ENCODE data around the gene DOCK10. TPM values are rescaled to one million over a fixed set of nuclear protein-coding genes. Genes with fewer than 3 reads are reported as not detected.

The DOCK10 gene
- total and polyA plus RNA-seq, 9 of the 15 experiments (the other 6 are each of a cell fraction or from before 2014, with no cell fraction given): 0.01 to 0.87 (median 0.18) TPM

- 0% methylated on average over 1 of the region's 1 CpG for WGBS (ENCODE audit: insufficient coverage, low coverage, missing lambda C conversion rate)
- ChIA-PET CTCF (ENCODE audit: low intra/inter-chr PET ratio) (no interaction called here), POLR2A (no interaction called here)
- no peak overlapping the region for H3K4me3 ChIP-seq
- H3K9me1 ChIP-seq (ENCODE audit: control insufficient read depth, insufficient read depth, low read length): no peaks in the 10 kb centered on the region
- intact Hi-C loops (cut with micrococcal nuclease) (no loop called here), in situ Hi-C loops (cut with MboI) (no loop called here)
- TF ChIP-seq XRCC5 (IDR thresholded peaks at IDR 0.05; ENCODE audit: low read depth, low read length): no peak
- TF ChIP-seq CREB3 (tag; conservative IDR thresholded peaks at IDR 0.05; ENCODE audit: low read depth): no peak
- TF ChIP-seq SUPT5H (IDR thresholded peaks at IDR 0.05): no peak
- TF ChIP-seq, protein P1, sequence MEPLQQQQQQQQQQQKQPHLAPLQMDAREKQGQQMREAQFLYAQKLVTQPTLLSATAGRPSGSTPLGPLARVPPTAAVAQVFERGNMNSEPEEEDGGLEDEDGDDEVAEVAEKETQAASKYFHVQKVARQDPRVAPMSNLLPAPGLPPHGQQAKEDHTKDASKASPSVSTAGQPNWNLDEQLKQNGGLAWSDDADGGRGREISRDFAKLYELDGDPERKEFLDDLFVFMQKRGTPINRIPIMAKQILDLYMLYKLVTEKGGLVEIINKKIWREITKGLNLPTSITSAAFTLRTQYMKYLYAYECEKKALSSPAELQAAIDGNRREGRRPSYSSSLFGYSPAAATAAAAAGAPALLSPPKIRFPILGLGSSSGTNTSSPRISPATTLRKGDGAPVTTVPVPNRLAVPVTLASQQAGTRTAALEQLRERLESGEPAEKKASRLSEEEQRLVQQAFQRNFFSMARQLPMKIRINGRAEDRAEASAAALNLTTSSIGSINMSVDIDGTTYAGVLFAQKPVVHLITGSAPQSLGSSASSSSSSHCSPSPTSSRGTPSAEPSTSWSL (CRISPR knock-in tag; IDR thresholded peaks at IDR 0.05; ENCODE audit: borderline replicate concordance): no peak
- no peak for TF ChIP-seq MTA2 (IDR thresholded peaks at IDR 0.05; ENCODE audit: low read depth)
- no peak for TF ChIP-seq RERE (CRISPR knock-in tag; IDR thresholded peaks at IDR 0.05; ENCODE audit: borderline replicate concordance)
- TF ChIP-seq ZSCAN32 (CRISPR knock-in tag; IDR thresholded peaks at IDR 0.05): no peak
- no peak for TF ChIP-seq NELFE (IDR thresholded peaks at IDR 0.05; ENCODE audit: insufficient read depth, insufficient read length)
- TF ChIP-seq CREBBP (IDR thresholded peaks at IDR 0.05; ENCODE audit: low read depth, low read length): no peak
- no peak for TF ChIP-seq PTTG1 (tag; IDR thresholded peaks at IDR 0.05; ENCODE audit: low read depth)
- TF ChIP-seq PCBP2 (IDR thresholded peaks at IDR 0.05; ENCODE audit: low read depth, low read length, poor library complexity, severe bottlenecking): no peak
- TF ChIP-seq GATA2 (CRISPR knock-in tag; IDR thresholded peaks at IDR 0.05): no peak
- H3K9me3 ChIP-seq (replicated peaks; ENCODE audit: control insufficient read depth, insufficient read depth, low read depth, low read length): no peaks in the 10 kb centered on the region
- H3K4me1 ChIP-seq (replicated peaks in 1 of 2; ENCODE audit: control insufficient read depth in 2 of 2, insufficient read depth in 2 of 2, low read length in 2 of 2): no peaks in the 10 kb centered on the region
- FAIRE-seq: no peak
- H3K4me2 ChIP-seq (ENCODE audit: insufficient read depth, low read length): no peak overlapping the region
- no peaks in the 10 kb centered on the region for H3K79me2 ChIP-seq (ENCODE audit: control insufficient read depth, insufficient read depth, low read length)
- no peak overlapping the region for H3K27ac ChIP-seq (ENCODE audit: extremely low read depth, low read depth, low read length)
- BruUV-seq (replicated peaks): no TSS peak
- H3K36me3 ChIP-seq (ENCODE audit: control insufficient read depth, insufficient read depth, low read length): no peaks in the 10 kb centered on the region
- no peaks in the 10 kb centered on the region for H4K20me1 ChIP-seq (replicated peaks; ENCODE audit: control insufficient read depth, insufficient read depth, low read length)
- H2AFZ ChIP-seq (ENCODE audit: low read depth, low read length): no peak overlapping the region
- no peak for ATAC-seq
- no peak overlapping the region for H3K9ac ChIP-seq (ENCODE audit: insufficient read depth in 1 of 2, low read depth in 2 of 2, low read length in 2 of 2)
- no peaks in the 10 kb centered on the region for H3K27me3 ChIP-seq (ENCODE audit: control insufficient read depth in 2 of 2, insufficient read depth in 2 of 2, low read length in 2 of 2)
- DNase-seq (ENCODE audit: extremely low read depth in 1 of 4, low spot score in 3 of 4): no peak
These were observed 224.6 kb downstream of the DOCK10 start for GRCh38 chr2:224817676-224818075.

All from K562 (cell line).